Measurements from ENCODE around the gene IL15RA.

GRCh38 chr10:5977471-5978229, at the start of gene IL15RA:
- TF ChIP-seq CTCF (IDR thresholded peaks at IDR 0.05 in 8 of 11, conservative IDR thresholded peaks at IDR 0.05 in 3 of 11) (peak in 6 of 11 experiments; percentile 10 to 49 (median 44)), POLR2AphosphoS5 (IDR thresholded peaks at IDR 0.05) (peak; percentile 72 to 89 (median 88))
